Gastroesophageal sphincter (tissue), 3 donors: ENCODE results near the gene DBT.

Experiments used
- EP300 ChIP-seq: sonication (generic); formaldehyde crosslinking; IDR thresholded peaks from one replicate; pipeline ENCODE4 v1.6.1; 2017; ENCODE audit warnings: antibody characterized with exemption, mild to moderate bottlenecking
- POLR2A ChIP-seq, 2 donors: fragments of 450-650 bp; IDR thresholded peaks; one replicate each; pipeline ENCODE4 v1.6.1; 2017; ENCODE audit warnings: antibody characterized with exemption in 2 of 2, mild to moderate bottlenecking in 2 of 2, moderate library complexity in 1 of 2
- POLR2AphosphoS5 ChIP-seq: sonication (generic); formaldehyde crosslinking; IDR thresholded peaks from one replicate; pipeline ENCODE4 v1.6.1; 2017; ENCODE audit warnings: antibody characterized with exemption
- TF ChIP-seq, protein P1 (sequence below), 4 experiments: fragments of 200-600 bp in 2 of 4; fragments of 450-650 bp in 2 of 4; sonication (generic) in 1 of 4; IDR thresholded peaks; one replicate each; pipeline ENCODE4 v1.5.1; 2017 to 2019; ENCODE audit warnings: antibody characterized with exemption in 4 of 4, mild to moderate bottlenecking in 2 of 4, moderate library complexity in 2 of 4

DNA sequence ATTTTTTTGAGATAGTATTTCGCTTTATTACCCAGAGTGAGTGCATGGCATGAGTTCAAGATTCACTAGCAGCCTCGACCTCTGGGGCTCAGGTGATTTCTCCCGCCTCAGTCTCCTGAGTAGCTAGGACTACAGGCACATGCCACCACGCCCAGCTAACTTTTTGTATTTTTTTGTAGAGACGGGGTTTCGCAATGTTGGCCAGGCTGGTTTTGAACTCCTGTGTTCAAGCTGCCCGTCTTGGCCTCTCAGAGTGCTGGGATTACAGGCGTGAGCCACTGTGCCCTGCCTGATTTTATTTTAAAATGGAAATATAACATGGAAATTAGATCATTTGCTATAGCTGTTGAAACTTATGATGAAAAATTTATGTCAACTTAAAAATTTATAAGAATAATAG is 46.5 kb upstream of the DBT start:
- TF ChIP-seq, protein P1, sequence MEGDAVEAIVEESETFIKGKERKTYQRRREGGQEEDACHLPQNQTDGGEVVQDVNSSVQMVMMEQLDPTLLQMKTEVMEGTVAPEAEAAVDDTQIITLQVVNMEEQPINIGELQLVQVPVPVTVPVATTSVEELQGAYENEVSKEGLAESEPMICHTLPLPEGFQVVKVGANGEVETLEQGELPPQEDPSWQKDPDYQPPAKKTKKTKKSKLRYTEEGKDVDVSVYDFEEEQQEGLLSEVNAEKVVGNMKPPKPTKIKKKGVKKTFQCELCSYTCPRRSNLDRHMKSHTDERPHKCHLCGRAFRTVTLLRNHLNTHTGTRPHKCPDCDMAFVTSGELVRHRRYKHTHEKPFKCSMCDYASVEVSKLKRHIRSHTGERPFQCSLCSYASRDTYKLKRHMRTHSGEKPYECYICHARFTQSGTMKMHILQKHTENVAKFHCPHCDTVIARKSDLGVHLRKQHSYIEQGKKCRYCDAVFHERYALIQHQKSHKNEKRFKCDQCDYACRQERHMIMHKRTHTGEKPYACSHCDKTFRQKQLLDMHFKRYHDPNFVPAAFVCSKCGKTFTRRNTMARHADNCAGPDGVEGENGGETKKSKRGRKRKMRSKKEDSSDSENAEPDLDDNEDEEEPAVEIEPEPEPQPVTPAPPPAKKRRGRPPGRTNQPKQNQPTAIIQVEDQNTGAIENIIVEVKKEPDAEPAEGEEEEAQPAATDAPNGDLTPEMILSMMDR (IDR thresholded peaks at IDR 0.05): no peak
- no peak for TF ChIP-seq POLR2AphosphoS5
- no peak for TF ChIP-seq POLR2A (IDR thresholded peaks at IDR 0.05)
- TF ChIP-seq EP300: no peak
